ENCODE measurements around the gene CPPED1.
A peak's percentile ranks its signal among the peaks of the same experiment; 100 is the strongest.

CPPED1 gene

DNA sequence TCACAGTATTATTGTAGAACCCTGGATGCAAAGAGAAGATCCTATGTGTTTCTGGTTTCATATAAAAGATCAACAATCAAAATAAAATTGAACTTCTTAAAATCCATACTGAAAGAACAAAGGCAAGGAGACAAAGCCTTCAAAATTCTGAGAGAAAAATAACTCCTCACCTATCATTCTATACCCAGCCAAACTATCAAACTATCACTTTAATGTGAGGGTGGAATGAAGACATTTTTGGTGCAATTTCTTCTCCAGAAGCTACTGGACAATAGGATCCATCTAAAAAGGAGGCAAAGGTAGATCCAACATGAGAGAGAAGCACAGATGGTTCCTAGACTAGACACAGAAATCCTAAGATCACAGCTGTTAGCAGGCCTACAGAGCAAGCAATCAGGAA is 71.1 kb downstream of the CPPED1 start:
- Histone ChIP-seq H3K27ac (no peak overlapping the region), H3K4me3 (ENCODE audit: low read depth, low read length) (no peak overlapping the region), H3K27me3 (replicated peaks) (no peaks in the 10 kb centered on the region), H3K36me3 (replicated peaks) (no peaks in the 10 kb centered on the region)
- DNase-seq = no peak
- in situ Hi-C loops (cut with HindIII; ENCODE audit: low pct_ligation_motif_present, low sequenced_read_pairs) = no loop called here
- TF ChIP-seq, protein P1, sequence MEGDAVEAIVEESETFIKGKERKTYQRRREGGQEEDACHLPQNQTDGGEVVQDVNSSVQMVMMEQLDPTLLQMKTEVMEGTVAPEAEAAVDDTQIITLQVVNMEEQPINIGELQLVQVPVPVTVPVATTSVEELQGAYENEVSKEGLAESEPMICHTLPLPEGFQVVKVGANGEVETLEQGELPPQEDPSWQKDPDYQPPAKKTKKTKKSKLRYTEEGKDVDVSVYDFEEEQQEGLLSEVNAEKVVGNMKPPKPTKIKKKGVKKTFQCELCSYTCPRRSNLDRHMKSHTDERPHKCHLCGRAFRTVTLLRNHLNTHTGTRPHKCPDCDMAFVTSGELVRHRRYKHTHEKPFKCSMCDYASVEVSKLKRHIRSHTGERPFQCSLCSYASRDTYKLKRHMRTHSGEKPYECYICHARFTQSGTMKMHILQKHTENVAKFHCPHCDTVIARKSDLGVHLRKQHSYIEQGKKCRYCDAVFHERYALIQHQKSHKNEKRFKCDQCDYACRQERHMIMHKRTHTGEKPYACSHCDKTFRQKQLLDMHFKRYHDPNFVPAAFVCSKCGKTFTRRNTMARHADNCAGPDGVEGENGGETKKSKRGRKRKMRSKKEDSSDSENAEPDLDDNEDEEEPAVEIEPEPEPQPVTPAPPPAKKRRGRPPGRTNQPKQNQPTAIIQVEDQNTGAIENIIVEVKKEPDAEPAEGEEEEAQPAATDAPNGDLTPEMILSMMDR (IDR thresholded peaks at IDR 0.05; ENCODE audit: low read depth, low read length, missing control alignments) = no peak

DNA sequence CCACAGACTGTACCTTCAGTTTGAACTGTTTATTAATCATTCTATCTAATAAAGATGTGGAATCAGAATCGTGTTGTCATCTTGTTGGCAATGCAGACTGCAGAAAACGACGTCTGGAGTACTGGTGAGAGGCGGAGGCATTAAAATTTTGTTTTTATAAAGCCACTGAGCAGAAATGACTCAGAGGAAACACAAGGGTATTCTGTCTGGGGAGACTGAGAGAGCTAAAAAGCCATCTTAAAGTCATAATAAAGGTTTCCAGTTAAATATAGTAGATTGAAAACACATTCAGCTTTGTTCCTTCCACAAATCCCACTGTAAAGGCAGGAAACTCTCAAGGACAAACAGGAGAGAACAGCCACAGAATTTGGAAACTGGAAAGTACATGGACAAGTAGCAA is 74.2 kb downstream of the CPPED1 start:
- Histone ChIP-seq H3K27me3 (replicated peaks) (no peaks in the 10 kb centered on the region), H3K4me3 (ENCODE audit: low read depth, low read length) (no peak overlapping the region), H3K27ac (peak overlapping the region; percentile 82), H3K36me3 (replicated peaks) (no peaks in the 10 kb centered on the region)
- TF ChIP-seq, protein P1 (IDR thresholded peaks at IDR 0.05; ENCODE audit: low read depth, low read length, missing control alignments) = no peak
- in situ Hi-C loops (cut with HindIII; ENCODE audit: low pct_ligation_motif_present, low sequenced_read_pairs) = no loop called here
- peak; percentile 70 for DNase-seq

DNA sequence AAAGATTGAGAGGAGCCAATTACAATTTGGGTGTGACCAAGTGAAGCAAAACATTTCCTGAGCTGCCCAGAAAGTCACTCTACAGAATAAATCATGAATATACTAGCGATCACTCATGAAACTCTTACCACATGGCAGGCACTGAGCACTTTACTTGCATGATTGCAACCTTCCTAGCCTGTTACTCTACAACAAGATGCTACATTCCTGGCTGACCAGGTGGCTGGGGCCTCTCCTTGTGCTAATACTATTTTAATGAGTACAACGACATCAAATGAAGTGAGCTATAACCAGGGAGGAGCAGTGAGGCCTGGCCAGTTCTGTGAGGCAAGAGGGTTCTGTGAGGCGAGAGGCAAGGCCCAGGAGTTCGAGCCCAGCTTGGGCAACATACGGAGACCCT is 75.2 kb downstream of the CPPED1 start:
- TF ChIP-seq, protein P1 (IDR thresholded peaks at IDR 0.05; ENCODE audit: low read depth, low read length, missing control alignments) = no peak
- in situ Hi-C loops (cut with HindIII; ENCODE audit: low pct_ligation_motif_present, low sequenced_read_pairs) = no loop called here
- H3K27ac ChIP-seq = peak overlapping the region; percentile 82
- H3K4me3 ChIP-seq (ENCODE audit: low read depth, low read length) = no peak overlapping the region
- no peaks in the 10 kb centered on the region for H3K27me3 ChIP-seq (replicated peaks)
- no peak for DNase-seq
- no peaks in the 10 kb centered on the region for H3K36me3 ChIP-seq (replicated peaks)

DNA sequence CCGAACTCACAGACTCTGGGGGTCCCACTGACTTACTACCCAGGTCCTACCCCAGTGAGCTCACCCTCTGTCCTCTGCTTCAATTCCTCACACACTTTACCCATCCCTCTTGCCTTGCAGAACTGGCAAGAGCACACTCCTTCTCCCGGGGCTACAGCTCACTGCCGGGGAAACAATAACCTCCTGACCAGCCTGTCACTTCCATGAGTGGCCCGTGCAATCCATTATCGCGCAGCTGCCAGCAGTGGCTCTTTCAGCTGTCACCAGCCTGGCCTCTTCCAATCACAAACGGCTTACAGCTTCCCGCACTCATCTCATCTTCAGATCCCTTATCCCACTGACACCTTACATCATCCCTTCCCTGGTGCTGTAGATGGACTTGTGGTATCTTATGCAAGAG is 79.5 kb downstream of the CPPED1 start:
- Histone ChIP-seq H3K36me3 (replicated peaks) (no peaks in the 10 kb centered on the region), H3K4me3 (ENCODE audit: low read depth, low read length) (no peak overlapping the region), H3K27ac (no peak overlapping the region), H3K27me3 (replicated peaks) (no peaks in the 10 kb centered on the region)
- in situ Hi-C loops (cut with HindIII; ENCODE audit: low pct_ligation_motif_present, low sequenced_read_pairs) = no loop called here
- TF ChIP-seq, protein P1 (IDR thresholded peaks at IDR 0.05; ENCODE audit: low read depth, low read length, missing control alignments) = no peak
- no peak for DNase-seq

DNA sequence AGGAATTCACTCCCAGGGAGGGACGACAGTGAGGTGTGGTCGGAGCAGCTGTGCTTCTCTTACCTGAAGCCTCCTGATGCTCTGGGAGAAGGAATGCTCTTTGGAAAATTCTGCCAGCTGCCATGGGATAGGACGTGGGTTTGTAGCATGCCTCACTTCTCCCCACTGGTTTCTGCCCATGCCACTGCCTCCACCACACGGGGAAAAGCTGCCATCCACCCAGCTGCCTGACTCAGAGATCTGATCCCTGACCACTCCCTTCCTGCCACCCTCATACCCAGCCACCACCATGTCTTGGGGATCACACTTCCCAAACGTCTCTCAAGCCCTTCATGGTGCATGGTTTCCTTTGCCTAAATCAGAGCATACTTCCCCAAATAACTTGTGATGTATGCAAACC is 80.0 kb downstream of the CPPED1 start:
- H3K27me3 ChIP-seq (replicated peaks) = no peaks in the 10 kb centered on the region
- TF ChIP-seq, protein P1 (IDR thresholded peaks at IDR 0.05; ENCODE audit: low read depth, low read length, missing control alignments) = no peak
- H3K4me3 ChIP-seq (ENCODE audit: low read depth, low read length) = no peak overlapping the region
- H3K27ac ChIP-seq = no peak overlapping the region
- no peaks in the 10 kb centered on the region for H3K36me3 ChIP-seq (replicated peaks)
- in situ Hi-C loops (cut with HindIII; ENCODE audit: low pct_ligation_motif_present, low sequenced_read_pairs) = no loop called here
- no peak for DNase-seq

DNA sequence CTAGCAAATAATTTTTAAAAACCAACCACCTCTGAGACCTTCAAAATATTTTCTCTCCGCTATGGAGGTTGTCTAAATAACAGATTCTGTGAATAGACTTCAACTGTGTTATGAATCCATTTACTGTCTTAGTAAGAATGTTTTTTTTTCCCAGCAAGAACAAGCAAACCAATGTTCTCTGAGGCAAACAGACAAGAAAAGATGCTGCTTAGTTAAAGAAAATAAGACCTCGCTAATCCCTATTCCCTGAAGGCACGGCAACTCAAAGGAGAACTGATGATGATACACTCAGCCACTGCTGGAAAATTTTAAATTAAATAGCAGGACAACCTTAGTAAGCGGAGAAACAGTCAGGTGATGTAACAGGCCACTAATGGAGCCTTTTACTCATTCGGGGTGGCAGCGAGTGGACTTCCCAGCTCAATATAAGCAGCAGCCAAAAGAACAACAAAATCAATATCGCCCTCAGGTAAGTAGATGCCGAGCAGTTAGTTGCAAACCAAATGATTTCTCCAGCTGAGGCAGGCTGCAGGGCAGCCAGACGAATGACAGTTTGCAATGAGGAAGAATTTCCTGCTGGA is 81.8 kb downstream of the CPPED1 start:
- Histone ChIP-seq H3K27ac (no peak overlapping the region), H3K27me3 (replicated peaks) (no peaks in the 10 kb centered on the region), H3K4me3 (ENCODE audit: low read depth, low read length) (no peak overlapping the region), H3K36me3 (replicated peaks) (no peaks in the 10 kb centered on the region)
- TF ChIP-seq, protein P1 (IDR thresholded peaks at IDR 0.05; ENCODE audit: low read depth, low read length, missing control alignments) = no peak
- no peak for DNase-seq
- in situ Hi-C loops (cut with HindIII; ENCODE audit: low pct_ligation_motif_present, low sequenced_read_pairs) = no loop called here
